Neuronal stem cell (in vitro differentiated cells): ENCODE data around the gene GABRG3.

Source experiments
- DNase-seq: peaks from one replicate; pipeline ENCODE4 v3.0.0-alpha.2; 2013; ENCODE audit warnings: low spot score
- H2AFZ ChIP-seq: one replicate; pipeline ENCODE4 v1.6.1; 2013; ENCODE audit warnings: mild to moderate bottlenecking, low read length, inconsistent platforms
- H2AK5ac ChIP-seq: 2 replicates; pipeline ENCODE4 v1.6.1; 2013; ENCODE audit warnings: low read depth, mild to moderate bottlenecking, inconsistent platforms, low read length, moderate library complexity, mixed read lengths
- H2BK120ac ChIP-seq: 2 replicates; pipeline ENCODE4 v1.6.1; 2013; ENCODE audit warnings: low read depth, mild to moderate bottlenecking, inconsistent platforms, low read length, moderate library complexity, mixed read lengths
- H2BK12ac ChIP-seq: one replicate; pipeline ENCODE4 v1.6.1; 2013; ENCODE audit warnings: low read length, inconsistent platforms
- H2BK15ac ChIP-seq: 2 replicates; pipeline ENCODE4 v1.6.1; 2013; ENCODE audit warnings: mild to moderate bottlenecking, low read length, inconsistent platforms, mixed read lengths
- H2BK5ac ChIP-seq: one replicate; pipeline ENCODE4 v1.6.1; 2013; ENCODE audit warnings: inconsistent platforms, mild to moderate bottlenecking, low read length, moderate library complexity
- H3K14ac ChIP-seq: one replicate; pipeline ENCODE4 v1.6.1; 2013; ENCODE audit warnings: low read length, inconsistent platforms
- H3K18ac ChIP-seq: 2 replicates; pipeline ENCODE4 v1.6.1; 2013; ENCODE audit warnings: low read length, inconsistent platforms
- H3K23ac ChIP-seq: 2 replicates; pipeline ENCODE4 v1.6.1; 2013; ENCODE audit warnings: low read depth, mild to moderate bottlenecking, mixed read lengths, low read length, inconsistent platforms; ENCODE audit not compliant: poor library complexity
- H3K27ac ChIP-seq: replicated peaks from 3 replicates; pipeline ENCODE4 v1.5.1; 2013; ENCODE audit warnings: low read length, inconsistent platforms
- H3K27me3 ChIP-seq, 3 experiments: 2 replicates each; pipeline ENCODE4 v1.6.1; 2013; ENCODE audit warnings: low read length in 3 of 3, mild to moderate bottlenecking in 2 of 3, inconsistent platforms in 1 of 3, low read depth in 1 of 3, mixed read lengths in 1 of 3, moderate library complexity in 1 of 3; ENCODE audit not compliant: control insufficient read depth in 3 of 3, insufficient read depth in 3 of 3
- H3K36me3 ChIP-seq, 2 donors: replicated peaks in 1 of 2; 2 replicates each; pipeline ENCODE4 v1.6.1; 2013; ENCODE audit warnings: low read length in 2 of 2; ENCODE audit not compliant: control insufficient read depth in 2 of 2, insufficient read depth in 2 of 2
- H3K4ac ChIP-seq: 2 replicates; pipeline ENCODE4 v1.6.1; 2013; ENCODE audit warnings: inconsistent platforms, mild to moderate bottlenecking, low read length, moderate library complexity
- H3K4me1 ChIP-seq, 2 donors: 1 replicate in 1 of 2; 2 replicates in 1 of 2; pipeline ENCODE4 v1.6.1; 2013; ENCODE audit warnings: low read length in 2 of 2, low read depth in 1 of 2; ENCODE audit not compliant: control insufficient read depth in 2 of 2, insufficient read depth in 1 of 2
- H3K4me2 ChIP-seq: one replicate; pipeline ENCODE4 v1.6.1; 2013; ENCODE audit warnings: mild to moderate bottlenecking, low read length, inconsistent platforms; ENCODE audit not compliant: insufficient read depth, poor library complexity, severe bottlenecking
- H3K4me3 ChIP-seq, 2 donors: 2 replicates each; pipeline ENCODE4 v1.5.1; 2013; ENCODE audit warnings: low read length in 2 of 2, mild to moderate bottlenecking in 2 of 2, inconsistent platforms in 1 of 2, moderate library complexity in 1 of 2
- H3K79me1 ChIP-seq: one replicate; pipeline ENCODE4 v1.6.1; 2013; ENCODE audit warnings: low read depth, mild to moderate bottlenecking, inconsistent platforms, low read length, moderate library complexity
- H3K9ac ChIP-seq: one replicate; pipeline ENCODE4 v1.6.1; 2013; ENCODE audit warnings: mild to moderate bottlenecking, low read depth, low read length, inconsistent platforms; ENCODE audit not compliant: poor library complexity
- H3K9me3 ChIP-seq, 2 donors: replicated peaks in 1 of 2; 2 replicates each; pipeline versions ENCODE3 to v1.6.1; 2013; ENCODE audit warnings: low read length in 2 of 2, mild to moderate bottlenecking in 2 of 2, inconsistent platforms in 1 of 2, low read depth in 1 of 2, mixed read lengths in 1 of 2, moderate library complexity in 1 of 2; ENCODE audit not compliant: control insufficient read depth in 2 of 2, insufficient read depth in 1 of 2
- H4K8ac ChIP-seq: one replicate; pipeline ENCODE4 v1.6.1; 2013; ENCODE audit warnings: low read depth, mild to moderate bottlenecking, inconsistent platforms, low read length, moderate library complexity
- H4K91ac ChIP-seq: one replicate; pipeline ENCODE4 v1.6.1; 2013; ENCODE audit warnings: low read length, low read depth, mild to moderate bottlenecking, inconsistent platforms; ENCODE audit not compliant: poor library complexity
- WGBS, 2 donors: extraction: QIAGEN DNeasy Blood & Tissue Kit; methylation state at CpG; one replicate each; pipeline ENCODE4 v1.1.7; 2013; ENCODE audit warnings: missing lambda C conversion rate in 2 of 2, mixed read lengths in 1 of 2; ENCODE audit not compliant: insufficient read length in 2 of 2, insufficient replicate concordance in 1 of 2; ENCODE audit errors: extremely low coverage in 2 of 2; 5-methylcytosine and 5-hydroxymethylcytosine counted together

Gene GABRG3

GRCh38 chr15:27235681-27236080, 264.7 kb downstream of the GABRG3 start:
- H2BK120ac ChIP-seq: no peak overlapping the region
- no peak overlapping the region for H2AK5ac ChIP-seq
- no peak overlapping the region for H3K18ac ChIP-seq
- H3K4me1 ChIP-seq: peaks cover 0 to 3% of the 10 kb centered on the region in 2 donors
- no peak overlapping the region for H3K4me3 ChIP-seq
- H2AFZ ChIP-seq: no peak overlapping the region
- no peak overlapping the region for H3K23ac ChIP-seq
- no peak overlapping the region for H4K8ac ChIP-seq
- no peak overlapping the region for H3K4me2 ChIP-seq
- H3K4ac ChIP-seq: no peak overlapping the region
- H4K91ac ChIP-seq: no peak overlapping the region
- no peaks in the 10 kb centered on the region for H3K79me1 ChIP-seq
- H2BK15ac ChIP-seq: no peak overlapping the region
- WGBS, 2 donors: no CpG with 5 or more reads among the region's 2 CpGs
- no peak overlapping the region for H3K14ac ChIP-seq
- no peak overlapping the region for H3K27ac ChIP-seq
- no peaks in the 10 kb centered on the region for H3K27me3 ChIP-seq
- no peaks in the 10 kb centered on the region for H3K36me3 ChIP-seq
- no peaks in the 10 kb centered on the region for H3K9me3 ChIP-seq
- no peak overlapping the region for H3K9ac ChIP-seq
- H2BK5ac ChIP-seq: no peak overlapping the region
- DNase-seq: no peak
- H2BK12ac ChIP-seq: no peak overlapping the region

GRCh38 chr15:27237319-27237939, 266.4 kb downstream of the GABRG3 start:
- no peak overlapping the region for H3K18ac ChIP-seq
- no peaks in the 10 kb centered on the region for H3K27me3 ChIP-seq
- no peak overlapping the region for H3K4me3 ChIP-seq
- H3K14ac ChIP-seq: no peak overlapping the region
- no peak overlapping the region for H3K9ac ChIP-seq
- no peak overlapping the region for H3K4ac ChIP-seq
- no peak overlapping the region for H4K91ac ChIP-seq
- H3K36me3 ChIP-seq: no peaks in the 10 kb centered on the region
- H2BK15ac ChIP-seq: no peak overlapping the region
- WGBS, 2 donors: no CpG with 5 or more reads among the region's 7 CpGs
- no peak overlapping the region for H2AK5ac ChIP-seq
- H3K23ac ChIP-seq: no peak overlapping the region
- H2BK12ac ChIP-seq: no peak overlapping the region
- no peak overlapping the region for H2BK5ac ChIP-seq
- no peak overlapping the region for H3K4me2 ChIP-seq
- H2AFZ ChIP-seq: no peak overlapping the region
- no peak overlapping the region for H4K8ac ChIP-seq
- H3K27ac ChIP-seq: no peak overlapping the region
- no peaks in the 10 kb centered on the region for H3K9me3 ChIP-seq
- DNase-seq: no peak
- no peaks in the 10 kb centered on the region for H3K79me1 ChIP-seq
- H3K4me1 ChIP-seq: peaks cover 0 to 5% of the 10 kb centered on the region in 2 donors
- no peak overlapping the region for H2BK120ac ChIP-seq

GRCh38 chr15:27238209-27238608, 267.2 kb downstream of the GABRG3 start:
- DNase-seq: no peak

GRCh38 chr15:27238707-27239423, 267.9 kb downstream of the GABRG3 start:
- Histone ChIP-seq H2BK120ac (no peak overlapping the region), H3K27me3 (no peaks in the 10 kb centered on the region), H3K36me3 (no peaks in the 10 kb centered on the region), H3K18ac (no peak overlapping the region), H3K4ac (no peak overlapping the region), H4K91ac (no peak overlapping the region), H2AK5ac (no peak overlapping the region), H3K4me1 (peaks cover 0 to 5% of the 10 kb centered on the region in 2 donors), H2BK5ac (no peak overlapping the region), H3K14ac (no peak overlapping the region), H2AFZ (no peak overlapping the region), H3K9ac (no peak overlapping the region), H3K9me3 (no peaks in the 10 kb centered on the region), H4K8ac (no peak overlapping the region), H3K79me1 (no peaks in the 10 kb centered on the region), H2BK12ac (no peak overlapping the region), H3K4me2 (no peak overlapping the region), H3K23ac (no peak overlapping the region), H3K27ac (no peak overlapping the region), H3K4me3 (no peak overlapping the region), H2BK15ac (no peak overlapping the region)
- no peak for DNase-seq
- WGBS, 2 donors: no CpG with 5 or more reads among the region's 10 CpGs

More at GRCh38 chr15:27238209-27238608, 267.2 kb downstream of the GABRG3 start:
- Histone ChIP-seq H2AFZ (no peak overlapping the region), H3K4me2 (no peak overlapping the region), H3K4me1 (peaks cover 0 to 5% of the 10 kb centered on the region in 2 donors), H2BK12ac (no peak overlapping the region), H3K27me3 (no peaks in the 10 kb centered on the region), H2AK5ac (no peak overlapping the region), H3K4ac (no peak overlapping the region), H3K4me3 (no peak overlapping the region), H2BK5ac (no peak overlapping the region), H3K14ac (no peak overlapping the region), H4K8ac (no peak overlapping the region), H4K91ac (no peak overlapping the region), H3K9me3 (no peaks in the 10 kb centered on the region), H3K79me1 (no peaks in the 10 kb centered on the region), H2BK15ac (no peak overlapping the region), H3K23ac (no peak overlapping the region), H3K18ac (peak overlapping the region; percentile 20), H2BK120ac (no peak overlapping the region), H3K27ac (no peak overlapping the region), H3K36me3 (no peaks in the 10 kb centered on the region), H3K9ac (no peak overlapping the region)
- no CpG with 5 or more reads among the region's 12 CpGs for WGBS, 2 donors
